SIG-M5 treated with dmso at 0.1 percent for 504 hours (cell line): ENCODE measurements around the gene ZNF343.

Source experiments
- DNase-seq: peaks from one replicate; lab custom pipeline; 2025; ENCODE audit not compliant: unreplicated experiment; lab: John Stamatoyannopoulos, UW

The ZNF343 gene

DNA sequence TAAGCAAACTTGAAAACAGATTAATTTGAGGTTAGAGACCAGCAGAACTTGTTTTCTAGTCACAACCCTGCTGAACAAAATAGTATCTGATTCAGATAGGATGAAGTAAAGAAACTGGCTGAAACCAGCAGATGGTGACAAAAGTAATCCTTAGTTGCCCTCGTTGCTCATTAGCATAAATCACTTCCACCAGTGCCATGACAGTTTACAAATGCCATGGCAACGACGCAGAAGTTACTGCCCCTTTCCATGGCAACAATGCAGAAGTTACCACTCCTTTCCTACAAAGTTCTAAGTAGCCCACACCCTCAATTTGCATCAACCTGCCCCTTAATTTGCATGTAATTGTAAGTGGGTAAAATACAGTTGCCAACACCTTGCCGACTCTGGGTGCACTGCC lies 61.9 kb downstream of the ZNF343 start:
- DNase-seq = peak; percentile 17
